HepG2 (cell line): ENCODE data around the gene GNG7. TPM values are rescaled to one million over a fixed set of nuclear protein-coding genes. Genes with fewer than 3 reads are reported as not detected.

ENCODE experiments used
- DNMT1 ChIP-seq: sonication (generic); formaldehyde crosslinking; IDR thresholded peaks from 2 replicates; pipeline ENCODE4 v1.5.1; 2020; ENCODE audit warnings: mild to moderate bottlenecking, missing genetic modification reagents
- ETV5 ChIP-seq: IDR thresholded peaks from 2 replicates; pipeline ENCODE4 v1.6.1; 2018; ENCODE audit warnings: missing biosample characterization, missing genetic modification reagents, inconsistent platforms, borderline replicate concordance
- GZF1 ChIP-seq: sonication (generic); formaldehyde crosslinking; IDR thresholded peaks from 2 replicates; pipeline ENCODE4 v1.5.1; 2020; ENCODE audit warnings: mild to moderate bottlenecking, missing genetic modification reagents
- HMG20A ChIP-seq: IDR thresholded peaks from 2 replicates; pipeline ENCODE4 v1.6.1; 2016; ENCODE audit warnings: borderline replicate concordance
- KLF15 ChIP-seq: sonication (generic); formaldehyde crosslinking; IDR thresholded peaks from 2 replicates; pipeline ENCODE4 v1.8.1; 2023; ENCODE audit warnings: borderline replicate concordance, mild to moderate bottlenecking, inconsistent platforms, missing genetic modification reagents, mixed read lengths
- PAWR ChIP-seq: sonication (generic); formaldehyde crosslinking; IDR thresholded peaks from 2 replicates; pipeline ENCODE4 v1.4.0; 2020; ENCODE audit warnings: missing genetic modification reagents, mild to moderate bottlenecking, borderline replicate concordance
- RFX3 ChIP-seq: IDR thresholded peaks from 2 replicates; pipeline ENCODE4 v1.6.1; 2016; ENCODE audit warnings: missing biosample characterization, missing genetic modification reagents
- RNF2 ChIP-seq: fragments of 450-650 bp; conservative IDR thresholded peaks from 2 replicates; pipeline ENCODE4 v1.6.1; 2016; ENCODE audit warnings: low read depth
- TBX3 ChIP-seq: fragments of 450-650 bp; IDR thresholded peaks from 2 replicates; pipeline ENCODE4 v1.6.1; 2017; ENCODE audit warnings: antibody characterized with exemption, mild to moderate bottlenecking, inconsistent platforms, borderline replicate concordance
- TCF7L2 ChIP-seq: IDR thresholded peaks from 2 replicates; pipeline ENCODE4 v1.6.1; 2011; ENCODE audit warnings: mild to moderate bottlenecking, low read depth, low read length, moderate library complexity
- ZFX ChIP-seq: sonication (generic); formaldehyde crosslinking; IDR thresholded peaks from 2 replicates; pipeline ENCODE4 v1.4.0; 2020; ENCODE audit warnings: mild to moderate bottlenecking, low read depth, missing genetic modification reagents, moderate library complexity
- ZNF335 ChIP-seq: sonication (generic); formaldehyde crosslinking; IDR thresholded peaks from 2 replicates; pipeline ENCODE4 v1.4.0; 2020; ENCODE audit warnings: missing genetic modification reagents
- ZNF563 ChIP-seq: sonication (generic); formaldehyde crosslinking; IDR thresholded peaks from 2 replicates; pipeline ENCODE4 v1.8.0; 2022; ENCODE audit warnings: mild to moderate bottlenecking, moderate library complexity, missing genetic modification reagents
- ZNF619 ChIP-seq: sonication (generic); formaldehyde crosslinking; IDR thresholded peaks from 2 replicates; pipeline ENCODE4 v1.4.0; 2020; ENCODE audit warnings: mild to moderate bottlenecking, missing genetic modification reagents
- ZNF777 ChIP-seq: sonication (generic); formaldehyde crosslinking; IDR thresholded peaks from 2 replicates; pipeline ENCODE4 v1.4.0; 2020; ENCODE audit warnings: missing genetic modification reagents
- ZNF878 ChIP-seq: sonication (generic); formaldehyde crosslinking; IDR thresholded peaks from 2 replicates; pipeline ENCODE4 v1.8.1; 2023; ENCODE audit warnings: mild to moderate bottlenecking, missing genetic modification reagents, moderate library complexity
- polyA plus RNA-seq, 8 experiments: library from polyadenylated mRNA; depleted of rRNA in 3 of 8; stranded (reverse) in 7 of 8; unstranded in 1 of 8; fragments of >200 nt; fragmentation: Illumina TruSeq in 4 of 8; extraction: Trizol in 4 of 8; gene quantifications; 2 replicates each; pipeline versions ENCODE4 v1.2.1 to v1.2.3, GENCODE V29; 2011 to 2016; ENCODE audit warnings: low read depth in 4 of 8, missing spikeins in 1 of 8, mixed read lengths in 1 of 8; ENCODE audit not compliant: insufficient read depth in 1 of 8
- total RNA-seq, 5 experiments: library from RNA; depleted of rRNA; stranded (reverse); fragments of >200 nt; fragmentation: Illumina TruSeq; extraction: Trizol; gene quantifications; 2 replicates each; pipeline ENCODE4 v1.2.3, GENCODE V29; 2016; ENCODE audit warnings: low read depth in 1 of 5
- TF ChIP-seq, protein P1 (sequence below): sonication (generic); formaldehyde crosslinking; IDR thresholded peaks from 2 replicates; pipeline ENCODE4 v1.8.1; 2023; ENCODE audit warnings: mild to moderate bottlenecking, missing genetic modification reagents
- TF ChIP-seq, protein P2 (sequence below): sonication (generic); formaldehyde crosslinking; conservative IDR thresholded peaks from 2 replicates; pipeline ENCODE4 v1.8.0; 2022; ENCODE audit warnings: mild to moderate bottlenecking, moderate library complexity, missing genetic modification reagents
- TF ChIP-seq, protein P3 (sequence below): sonication (generic); formaldehyde crosslinking; conservative IDR thresholded peaks from 2 replicates; pipeline ENCODE4 v1.8.0; 2022; ENCODE audit warnings: low read depth, missing genetic modification reagents
- TF ChIP-seq, protein P4 (sequence below): sonication (generic); formaldehyde crosslinking; IDR thresholded peaks from 2 replicates; pipeline ENCODE4 v1.8.1; 2023; ENCODE audit warnings: mild to moderate bottlenecking, inconsistent platforms, moderate library complexity, missing genetic modification reagents, borderline replicate concordance
- TF ChIP-seq, protein P5 (sequence below): sonication (generic); formaldehyde crosslinking; conservative IDR thresholded peaks from 2 replicates; pipeline ENCODE4 v1.4.0; 2020; ENCODE audit warnings: missing genetic modification reagents

The GNG7 gene
- total and polyA plus RNA-seq, 2 of the 13 experiments (the other 11 are each of a cell fraction or from before 2014, with no cell fraction given), result 1.4 to 3.3 TPM

DNA sequence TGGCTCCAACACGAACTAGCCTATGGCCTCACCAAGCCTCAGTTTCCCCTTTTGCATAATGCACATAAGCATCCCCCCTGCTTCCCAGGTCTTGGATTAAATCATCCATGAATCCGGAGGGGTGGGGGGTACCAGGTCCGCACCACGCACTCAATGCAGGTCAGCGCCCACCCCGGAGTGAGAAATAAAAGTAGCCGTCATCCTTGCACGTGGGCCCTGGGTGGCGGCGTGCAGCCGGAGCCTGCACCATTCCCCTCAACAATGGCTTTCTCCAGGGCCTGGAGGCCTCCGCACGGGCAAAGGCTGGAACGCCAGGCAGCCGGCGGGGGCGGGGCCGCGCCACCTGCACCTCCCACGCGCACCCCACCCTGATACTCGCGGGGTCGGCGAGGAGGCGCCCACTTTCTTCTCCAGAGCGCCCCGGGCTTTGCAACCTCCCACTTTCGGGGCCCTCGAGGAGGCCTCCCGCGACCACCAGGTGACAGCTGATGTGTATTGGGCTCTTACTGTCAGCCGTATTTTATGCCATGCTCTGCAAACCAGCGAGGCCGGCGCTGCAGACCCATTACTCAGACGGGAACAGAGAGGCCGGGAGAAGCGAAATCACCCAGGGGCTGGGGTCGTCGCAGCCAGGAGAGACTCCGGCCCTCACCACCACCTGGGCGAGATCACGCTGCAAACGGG, 227.3 kb downstream of the GNG7 start (continued):
- TF ChIP-seq TCF7L2 (no peak), RFX3 (no peak), DNMT1 (no peak), PAWR (CRISPR knock-in tag) (no peak), ZNF335 (CRISPR knock-in tag) (no peak), ZNF777 (CRISPR knock-in tag) (no peak), ZFX (CRISPR knock-in tag) (peak; percentile 33; the same call in 1 of the 2 replicates), TBX3 (no peak), ZNF563 (CRISPR knock-in tag) (peak; percentile 19; the same call in 1 of the 2 replicates), ZNF619 (CRISPR knock-in tag) (no peak), GZF1 (CRISPR knock-in tag) (no peak), KLF15 (CRISPR knock-in tag) (no peak), HMG20A (CRISPR knock-in tag) (no peak), ZNF878 (CRISPR knock-in tag) (no peak), RNF2 (0 out of 2 replicates have a peak, but pooled peaks have one; percentile 25), ETV5 (CRISPR knock-in tag) (no peak)
- TF ChIP-seq, protein P1, sequence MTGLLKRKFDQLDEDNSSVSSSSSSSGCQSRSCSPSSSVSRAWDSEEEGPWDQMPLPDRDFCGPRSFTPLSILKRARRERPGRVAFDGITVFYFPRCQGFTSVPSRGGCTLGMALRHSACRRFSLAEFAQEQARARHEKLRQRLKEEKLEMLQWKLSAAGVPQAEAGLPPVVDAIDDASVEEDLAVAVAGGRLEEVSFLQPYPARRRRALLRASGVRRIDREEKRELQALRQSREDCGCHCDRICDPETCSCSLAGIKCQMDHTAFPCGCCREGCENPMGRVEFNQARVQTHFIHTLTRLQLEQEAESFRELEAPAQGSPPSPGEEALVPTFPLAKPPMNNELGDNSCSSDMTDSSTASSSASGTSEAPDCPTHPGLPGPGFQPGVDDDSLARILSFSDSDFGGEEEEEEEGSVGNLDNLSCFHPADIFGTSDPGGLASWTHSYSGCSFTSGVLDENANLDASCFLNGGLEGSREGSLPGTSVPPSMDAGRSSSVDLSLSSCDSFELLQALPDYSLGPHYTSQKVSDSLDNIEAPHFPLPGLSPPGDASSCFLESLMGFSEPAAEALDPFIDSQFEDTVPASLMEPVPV (CRISPR knock-in tag), result no peak
- TF ChIP-seq, protein P2, sequence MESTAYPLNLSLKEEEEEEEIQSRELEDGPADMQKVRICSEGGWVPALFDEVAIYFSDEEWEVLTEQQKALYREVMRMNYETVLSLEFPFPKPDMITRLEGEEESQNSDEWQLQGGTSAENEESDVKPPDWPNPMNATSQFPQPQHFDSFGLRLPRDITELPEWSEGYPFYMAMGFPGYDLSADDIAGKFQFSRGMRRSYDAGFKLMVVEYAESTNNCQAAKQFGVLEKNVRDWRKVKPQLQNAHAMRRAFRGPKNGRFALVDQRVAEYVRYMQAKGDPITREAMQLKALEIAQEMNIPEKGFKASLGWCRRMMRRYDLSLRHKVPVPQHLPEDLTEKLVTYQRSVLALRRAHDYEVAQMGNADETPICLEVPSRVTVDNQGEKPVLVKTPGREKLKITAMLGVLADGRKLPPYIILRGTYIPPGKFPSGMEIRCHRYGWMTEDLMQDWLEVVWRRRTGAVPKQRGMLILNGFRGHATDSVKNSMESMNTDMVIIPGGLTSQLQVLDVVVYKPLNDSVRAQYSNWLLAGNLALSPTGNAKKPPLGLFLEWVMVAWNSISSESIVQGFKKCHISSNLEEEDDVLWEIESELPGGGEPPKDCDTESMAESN, result 0 out of 2 replicates have a peak, but pooled peaks have one; percentile 4
- TF ChIP-seq, protein P3, sequence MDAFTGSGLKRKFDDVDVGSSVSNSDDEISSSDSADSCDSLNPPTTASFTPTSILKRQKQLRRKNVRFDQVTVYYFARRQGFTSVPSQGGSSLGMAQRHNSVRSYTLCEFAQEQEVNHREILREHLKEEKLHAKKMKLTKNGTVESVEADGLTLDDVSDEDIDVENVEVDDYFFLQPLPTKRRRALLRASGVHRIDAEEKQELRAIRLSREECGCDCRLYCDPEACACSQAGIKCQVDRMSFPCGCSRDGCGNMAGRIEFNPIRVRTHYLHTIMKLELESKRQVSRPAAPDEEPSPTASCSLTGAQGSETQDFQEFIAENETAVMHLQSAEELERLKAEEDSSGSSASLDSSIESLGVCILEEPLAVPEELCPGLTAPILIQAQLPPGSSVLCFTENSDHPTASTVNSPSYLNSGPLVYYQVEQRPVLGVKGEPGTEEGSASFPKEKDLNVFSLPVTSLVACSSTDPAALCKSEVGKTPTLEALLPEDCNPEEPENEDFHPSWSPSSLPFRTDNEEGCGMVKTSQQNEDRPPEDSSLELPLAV (CRISPR knock-in tag), result no peak
- TF ChIP-seq, protein P4, sequence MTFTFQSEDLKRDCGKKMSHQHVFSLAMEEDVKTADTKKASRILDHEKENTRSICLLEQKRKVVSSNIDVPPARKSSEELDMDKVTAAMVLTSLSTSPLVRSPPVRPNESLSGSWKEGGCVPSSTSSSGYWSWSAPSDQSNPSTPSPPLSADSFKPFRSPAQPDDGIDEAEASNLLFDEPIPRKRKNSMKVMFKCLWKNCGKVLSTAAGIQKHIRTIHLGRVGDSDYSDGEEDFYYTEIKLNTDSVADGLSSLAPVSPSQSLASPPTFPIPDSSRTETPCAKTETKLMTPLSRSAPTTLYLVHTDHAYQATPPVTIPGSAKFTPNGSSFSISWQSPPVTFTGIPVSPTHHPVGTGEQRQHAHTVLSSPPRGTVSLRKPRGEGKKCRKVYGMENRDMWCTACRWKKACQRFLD (CRISPR knock-in tag), result no peak; the same call in 1 of the 2 replicates
- TF ChIP-seq, protein P5, sequence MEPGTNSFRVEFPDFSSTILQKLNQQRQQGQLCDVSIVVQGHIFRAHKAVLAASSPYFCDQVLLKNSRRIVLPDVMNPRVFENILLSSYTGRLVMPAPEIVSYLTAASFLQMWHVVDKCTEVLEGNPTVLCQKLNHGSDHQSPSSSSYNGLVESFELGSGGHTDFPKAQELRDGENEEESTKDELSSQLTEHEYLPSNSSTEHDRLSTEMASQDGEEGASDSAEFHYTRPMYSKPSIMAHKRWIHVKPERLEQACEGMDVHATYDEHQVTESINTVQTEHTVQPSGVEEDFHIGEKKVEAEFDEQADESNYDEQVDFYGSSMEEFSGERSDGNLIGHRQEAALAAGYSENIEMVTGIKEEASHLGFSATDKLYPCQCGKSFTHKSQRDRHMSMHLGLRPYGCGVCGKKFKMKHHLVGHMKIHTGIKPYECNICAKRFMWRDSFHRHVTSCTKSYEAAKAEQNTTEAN (CRISPR knock-in tag), result no peak
